KOPT-K1 (cell line): ENCODE data around the gene GPD2.

Experiments used
- H3K27ac ChIP-seq: fragments of 200-600 bp; sonication (generic); 2 replicates; pipeline ENCODE4 v1.5.1; 2016; ENCODE audit warnings: antibody characterized with exemption, mild to moderate bottlenecking, low read depth, low read length; ENCODE audit not compliant: poor library complexity, severe bottlenecking
- H3K36me3 ChIP-seq: fragments of 200-600 bp; sonication (generic); 2 replicates; pipeline ENCODE4 v1.5.1; 2017; ENCODE audit warnings: antibody characterized with exemption, mild to moderate bottlenecking, low read length, moderate library complexity; ENCODE audit not compliant: insufficient read depth
- H3K9me3 ChIP-seq: fragments of 200-600 bp; sonication (generic); 2 replicates; pipeline ENCODE4 v1.5.1; 2017; ENCODE audit warnings: antibody characterized with exemption, low read length, mild to moderate bottlenecking; ENCODE audit not compliant: insufficient read depth, poor library complexity, severe bottlenecking

The GPD2 gene

GRCh38 chr2:156427074-156427473 is 9.1 kb upstream of the GPD2 start:
- Histone ChIP-seq H3K9me3 (no peaks in the 10 kb centered on the region), H3K36me3 (no peaks in the 10 kb centered on the region), H3K27ac (no peak overlapping the region)

- Histone ChIP-seq H3K9me3 (no peaks in the 10 kb centered on the region), H3K27ac (no peak overlapping the region), H3K36me3 (no peaks in the 10 kb centered on the region)
Measured at GRCh38 chr2:156429211-156429610, 7.0 kb upstream of the GPD2 start.

GRCh38 chr2:156430236-156430979 is 5.8 kb upstream of the GPD2 start:
- H3K36me3 ChIP-seq = no peaks in the 10 kb centered on the region
- no peak overlapping the region for H3K27ac ChIP-seq
- no peaks in the 10 kb centered on the region for H3K9me3 ChIP-seq

GRCh38 chr2:156430980-156431358 is 5.2 kb upstream of the GPD2 start:
- Histone ChIP-seq H3K36me3 (no peaks in the 10 kb centered on the region), H3K9me3 (no peaks in the 10 kb centered on the region), H3K27ac (no peak overlapping the region)

GRCh38 chr2:156434461-156435291 is 1.5 kb upstream of the GPD2 start:
- Histone ChIP-seq H3K9me3 (no peaks in the 10 kb centered on the region), H3K36me3 (no peaks in the 10 kb centered on the region), H3K27ac (no peak overlapping the region)

- Histone ChIP-seq H3K27ac (no peak overlapping the region), H3K36me3 (no peaks in the 10 kb centered on the region), H3K9me3 (no peaks in the 10 kb centered on the region)
Measured at GRCh38 chr2:156435396-156435717, 822 bp upstream of the GPD2 start.

- H3K9me3 ChIP-seq = no peaks in the 10 kb centered on the region
- H3K27ac ChIP-seq = peak overlapping the region; percentile 25
- H3K36me3 ChIP-seq = no peaks in the 10 kb centered on the region
Measured at GRCh38 chr2:156436497-156437085, 412 bp downstream of the GPD2 start.

GRCh38 chr2:156437272-156437930 is 1.2 kb downstream of the GPD2 start:
- H3K9me3 ChIP-seq = no peaks in the 10 kb centered on the region
- H3K27ac ChIP-seq = peak overlapping the region; percentile 25
- no peaks in the 10 kb centered on the region for H3K36me3 ChIP-seq

GRCh38 chr2:156437931-156438410 is 1.8 kb downstream of the GPD2 start:
- no peaks in the 10 kb centered on the region for H3K36me3 ChIP-seq
- H3K27ac ChIP-seq = no peak overlapping the region
- no peaks in the 10 kb centered on the region for H3K9me3 ChIP-seq

- Histone ChIP-seq H3K36me3 (no peaks in the 10 kb centered on the region), H3K27ac (no peak overlapping the region), H3K9me3 (no peaks in the 10 kb centered on the region)
Measured at GRCh38 chr2:156443089-156443488, 6.9 kb downstream of the GPD2 start.

- Histone ChIP-seq H3K9me3 (no peaks in the 10 kb centered on the region), H3K36me3 (no peaks in the 10 kb centered on the region), H3K27ac (no peak overlapping the region)
Measured at GRCh38 chr2:156445296-156446220, 9.4 kb downstream of the GPD2 start.

- no peaks in the 10 kb centered on the region for H3K36me3 ChIP-seq
- H3K9me3 ChIP-seq = peaks cover 7% of the 10 kb centered on the region
- H3K27ac ChIP-seq = no peak overlapping the region
Measured at GRCh38 chr2:156447761-156448160, 11.6 kb downstream of the GPD2 start.

- H3K9me3 ChIP-seq = peaks cover 7% of the 10 kb centered on the region
- no peak overlapping the region for H3K27ac ChIP-seq
- no peaks in the 10 kb centered on the region for H3K36me3 ChIP-seq
Measured at GRCh38 chr2:156448766-156449165, 12.6 kb downstream of the GPD2 start.

GRCh38 chr2:156452971-156453370 is 16.8 kb downstream of the GPD2 start:
- Histone ChIP-seq H3K9me3 (peaks cover 7% of the 10 kb centered on the region), H3K27ac (no peak overlapping the region), H3K36me3 (no peaks in the 10 kb centered on the region)
